Transverse colon (tissue), 4 donors: ENCODE results near the gene CLDN6.

ENCODE experiments used
- CTCF ChIP-seq, 5 experiments: fragments of 200-600 bp in 3 of 5; fragments of 450-650 bp in 2 of 5; sonication (generic) in 3 of 5; IDR thresholded peaks; 1 replicate in 2 of 5; 2 replicates in 3 of 5; pipeline ENCODE4 v1.5.1; 2016 to 2017; ENCODE audit warnings: antibody characterized with exemption in 5 of 5, inconsistent platforms in 3 of 5, mild to moderate bottlenecking in 2 of 5, moderate library complexity in 1 of 5
- EP300 ChIP-seq: sonication (generic); formaldehyde crosslinking; IDR thresholded peaks from one replicate; pipeline ENCODE4 v1.6.1; 2017; ENCODE audit warnings: antibody characterized with exemption, low read depth
- POLR2A ChIP-seq: fragments of 450-650 bp; IDR thresholded peaks from one replicate; pipeline ENCODE4 v1.6.1; 2016; ENCODE audit warnings: antibody characterized with exemption, mild to moderate bottlenecking, moderate library complexity
- POLR2AphosphoS5 ChIP-seq, 3 donors: sonication (generic); formaldehyde crosslinking; IDR thresholded peaks; one replicate each; pipeline ENCODE4 v1.6.1; 2016; ENCODE audit warnings: antibody characterized with exemption in 3 of 3

GRCh38 chr16:3009568-3010390 lies 8.2 kb downstream of the CLDN6 start:
- TF ChIP-seq CTCF (IDR thresholded peaks at IDR 0.05) (no peak), POLR2A (no peak), POLR2AphosphoS5 (IDR thresholded peaks at IDR 0.05) (no peak), EP300 (no peak)
